Measurements from ENCODE around the gene MEGF6.
A peak's percentile ranks its signal among the peaks of the same experiment; 100 is the strongest.

MEGF6 gene, protein sequence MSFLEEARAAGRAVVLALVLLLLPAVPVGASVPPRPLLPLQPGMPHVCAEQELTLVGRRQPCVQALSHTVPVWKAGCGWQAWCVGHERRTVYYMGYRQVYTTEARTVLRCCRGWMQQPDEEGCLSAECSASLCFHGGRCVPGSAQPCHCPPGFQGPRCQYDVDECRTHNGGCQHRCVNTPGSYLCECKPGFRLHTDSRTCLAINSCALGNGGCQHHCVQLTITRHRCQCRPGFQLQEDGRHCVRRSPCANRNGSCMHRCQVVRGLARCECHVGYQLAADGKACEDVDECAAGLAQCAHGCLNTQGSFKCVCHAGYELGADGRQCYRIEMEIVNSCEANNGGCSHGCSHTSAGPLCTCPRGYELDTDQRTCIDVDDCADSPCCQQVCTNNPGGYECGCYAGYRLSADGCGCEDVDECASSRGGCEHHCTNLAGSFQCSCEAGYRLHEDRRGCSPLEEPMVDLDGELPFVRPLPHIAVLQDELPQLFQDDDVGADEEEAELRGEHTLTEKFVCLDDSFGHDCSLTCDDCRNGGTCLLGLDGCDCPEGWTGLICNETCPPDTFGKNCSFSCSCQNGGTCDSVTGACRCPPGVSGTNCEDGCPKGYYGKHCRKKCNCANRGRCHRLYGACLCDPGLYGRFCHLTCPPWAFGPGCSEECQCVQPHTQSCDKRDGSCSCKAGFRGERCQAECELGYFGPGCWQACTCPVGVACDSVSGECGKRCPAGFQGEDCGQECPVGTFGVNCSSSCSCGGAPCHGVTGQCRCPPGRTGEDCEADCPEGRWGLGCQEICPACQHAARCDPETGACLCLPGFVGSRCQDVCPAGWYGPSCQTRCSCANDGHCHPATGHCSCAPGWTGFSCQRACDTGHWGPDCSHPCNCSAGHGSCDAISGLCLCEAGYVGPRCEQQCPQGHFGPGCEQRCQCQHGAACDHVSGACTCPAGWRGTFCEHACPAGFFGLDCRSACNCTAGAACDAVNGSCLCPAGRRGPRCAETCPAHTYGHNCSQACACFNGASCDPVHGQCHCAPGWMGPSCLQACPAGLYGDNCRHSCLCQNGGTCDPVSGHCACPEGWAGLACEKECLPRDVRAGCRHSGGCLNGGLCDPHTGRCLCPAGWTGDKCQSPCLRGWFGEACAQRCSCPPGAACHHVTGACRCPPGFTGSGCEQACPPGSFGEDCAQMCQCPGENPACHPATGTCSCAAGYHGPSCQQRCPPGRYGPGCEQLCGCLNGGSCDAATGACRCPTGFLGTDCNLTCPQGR (N-terminal part only)

DNA sequence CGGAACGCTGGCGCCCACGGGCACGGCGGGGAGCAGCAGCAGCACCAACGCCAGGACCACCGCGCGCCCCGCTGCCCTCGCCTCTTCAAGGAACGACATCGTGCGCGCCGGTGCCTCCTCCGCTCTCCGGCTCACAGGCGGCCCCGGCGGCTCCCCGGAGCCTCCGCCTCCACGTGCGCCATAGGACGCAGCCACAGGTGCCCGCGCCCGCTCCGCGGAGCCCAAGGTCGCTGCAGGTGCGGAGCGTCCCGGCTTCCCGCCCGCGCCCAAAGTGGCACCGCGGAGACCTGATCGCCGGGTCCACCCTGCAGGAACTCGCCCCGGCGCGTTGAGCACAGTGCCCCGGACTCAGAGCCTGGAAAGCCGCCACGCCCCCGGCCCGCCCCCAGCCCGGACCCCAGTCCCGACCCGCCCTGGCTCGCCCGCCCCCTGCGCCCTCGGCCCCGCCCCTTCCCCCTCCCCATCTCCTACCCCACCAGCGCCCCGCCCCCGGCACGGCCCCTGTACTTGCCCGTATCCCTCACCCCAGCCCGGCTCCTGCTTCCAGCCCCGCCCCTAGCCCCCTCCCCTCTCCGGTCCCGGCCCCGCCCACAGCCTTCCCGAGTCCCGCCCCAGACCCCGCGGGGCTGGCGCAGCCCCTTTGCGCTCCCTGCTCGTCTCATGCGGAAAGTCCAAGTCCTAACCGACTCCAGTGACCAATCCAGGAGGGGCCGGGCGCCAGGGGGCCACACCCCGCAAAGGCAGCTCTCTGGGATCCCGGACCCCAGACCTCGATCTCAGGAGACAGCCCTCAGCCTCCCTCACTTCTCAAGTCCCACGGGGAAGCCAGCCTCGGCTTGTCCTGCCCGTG is at the start of gene MEGF6:
Gene MEGF6, minus strand, starts transcription at position 339 of the 850 bp plus-strand sequence. Its CDS starts 240 bp downstream, at position 99.
- peak; percentile 87 for DNase-seq

DNA sequence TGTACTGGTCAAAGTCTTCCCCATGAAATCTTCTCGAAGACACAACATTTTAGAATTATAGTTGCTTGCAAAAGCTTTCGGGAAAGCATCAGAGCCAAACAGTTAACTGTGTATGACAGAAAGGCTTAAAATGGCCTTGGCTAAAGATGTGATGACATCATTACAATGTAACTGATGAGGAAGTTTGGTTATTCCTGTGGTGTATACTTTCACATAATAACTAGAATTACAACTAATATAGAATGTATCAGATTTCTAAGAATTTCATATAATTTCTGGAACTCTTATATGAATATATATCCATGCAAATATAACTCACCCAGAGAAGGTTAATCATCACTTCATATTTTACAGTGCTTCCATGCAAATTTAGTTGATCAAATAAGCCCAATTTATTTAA is 49.4 kb upstream of the MEGF6 start:
- no peak for DNase-seq

DNA sequence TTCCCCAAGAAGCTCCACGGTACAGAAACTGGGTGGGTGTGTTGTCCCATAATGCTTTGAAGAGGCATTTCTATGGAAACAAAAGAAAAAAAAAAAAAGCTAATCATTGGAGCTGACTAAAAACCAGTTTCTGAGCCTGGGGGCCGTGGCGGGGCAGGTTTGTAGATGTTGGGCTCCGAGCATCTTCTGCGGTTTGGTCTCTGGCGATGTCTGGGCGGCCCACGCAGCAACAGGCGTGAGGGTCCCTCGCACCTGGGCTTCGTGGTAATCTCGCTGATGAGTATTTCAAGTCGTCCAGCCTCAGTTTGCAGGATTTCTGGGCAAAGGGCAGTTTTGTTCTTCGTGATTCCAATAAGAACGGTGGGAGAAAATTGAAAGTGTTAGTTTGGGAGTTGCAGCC is 47.8 kb upstream of the MEGF6 start:
- no peak for DNase-seq

DNA sequence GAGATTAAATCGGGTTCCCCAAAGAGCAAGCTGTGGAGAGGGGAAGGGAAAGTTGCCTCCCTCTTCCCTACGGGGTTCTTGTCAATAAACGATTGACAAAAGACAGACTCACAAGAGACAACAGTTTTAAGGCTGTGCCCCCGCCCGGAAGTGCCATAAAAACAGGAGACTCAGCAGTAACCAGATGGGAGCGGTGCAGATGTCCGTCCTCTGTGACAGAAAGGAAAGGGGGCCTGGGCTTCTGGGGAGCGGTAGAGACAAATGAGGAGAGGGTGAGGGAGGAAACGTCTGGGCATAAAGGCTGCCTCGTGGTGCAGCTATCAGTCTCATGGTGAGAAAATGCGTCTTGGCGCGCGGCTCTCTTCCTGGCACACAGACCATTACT is 46.9 kb upstream of the MEGF6 start:
- peak; percentile 40 for DNase-seq

DNA sequence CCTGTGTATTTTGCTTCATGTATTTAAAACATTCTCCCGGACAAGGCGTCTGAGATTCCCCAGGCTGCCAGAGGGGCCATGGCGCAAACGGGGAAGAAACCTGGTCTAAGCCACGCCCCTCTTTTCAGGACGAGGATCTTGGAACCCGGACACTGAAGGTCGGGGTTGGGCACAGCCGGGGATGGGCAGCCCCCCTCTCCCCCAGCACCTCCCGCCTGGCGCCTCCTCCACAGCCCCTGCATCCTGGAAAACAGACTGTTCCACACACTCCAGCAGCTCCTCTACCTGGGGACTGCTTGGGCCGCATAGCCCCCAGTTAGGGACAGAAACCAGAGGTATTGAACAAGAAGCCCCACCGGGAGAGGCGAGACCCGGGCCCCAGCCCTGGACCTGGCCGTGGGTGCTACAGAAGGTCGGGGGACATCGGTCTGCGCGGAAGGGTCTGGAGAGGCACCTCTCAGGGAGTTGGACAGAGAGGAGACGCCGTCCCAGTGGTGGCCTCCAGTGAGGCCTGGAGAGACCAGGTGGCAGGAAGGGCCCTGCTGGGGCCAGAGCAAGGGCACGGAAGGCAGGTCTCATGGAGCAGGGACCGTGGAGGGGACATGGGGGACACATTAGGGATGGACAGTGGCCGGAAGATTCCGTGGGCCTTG is 46.4 kb upstream of the MEGF6 start:
- no peak for DNase-seq

DNA sequence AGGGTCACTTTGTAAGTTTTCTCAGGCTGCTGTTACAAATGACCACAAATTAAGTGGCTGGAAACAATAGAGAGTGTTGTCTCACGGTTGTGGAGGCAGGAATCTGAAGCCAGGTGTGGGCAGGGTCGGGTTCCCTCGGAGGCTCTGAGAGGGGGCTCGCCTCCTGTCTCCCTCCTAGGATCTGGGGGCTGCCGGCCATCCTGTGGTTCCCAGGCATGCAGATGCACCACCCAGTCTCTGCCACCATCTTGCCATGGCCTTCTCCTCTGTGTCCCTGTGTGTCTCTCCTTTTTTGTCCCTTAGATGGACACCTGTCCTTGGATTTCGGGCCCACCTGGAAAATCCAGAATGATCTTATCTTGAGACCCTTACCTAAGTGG is 45.8 kb upstream of the MEGF6 start:
- DNase-seq, result no peak

DNA sequence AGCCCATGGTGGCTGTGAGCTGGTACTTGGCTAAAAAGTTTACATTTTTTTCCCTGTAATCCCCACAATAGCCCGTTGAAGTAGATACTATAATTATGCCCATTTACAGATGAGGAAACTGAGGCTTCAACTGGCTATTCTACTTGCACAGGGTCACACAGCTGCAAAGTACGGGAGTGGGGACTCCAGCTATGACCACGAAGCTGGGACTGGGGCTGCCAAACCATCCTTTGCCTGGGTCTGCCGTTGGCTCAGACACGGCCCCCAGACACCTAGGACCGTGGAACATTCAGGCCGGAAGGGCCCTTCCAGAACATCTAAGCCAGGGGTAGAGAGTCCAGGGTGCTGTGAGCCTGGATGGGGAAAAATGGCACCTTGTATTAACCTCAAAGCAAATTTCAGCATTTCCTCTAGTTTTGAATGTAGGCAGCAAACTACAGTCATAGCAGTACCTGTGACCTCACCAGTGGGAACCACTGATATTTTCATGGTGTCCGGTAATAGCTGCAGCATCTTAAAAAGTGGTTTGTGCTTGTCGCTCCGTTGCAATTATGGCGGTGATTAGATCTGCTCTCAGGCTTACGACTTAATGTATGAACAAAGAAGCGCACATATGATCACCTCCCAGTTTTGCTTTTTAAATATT is 45.3 kb upstream of the MEGF6 start:
- DNase-seq, result no peak

DNA sequence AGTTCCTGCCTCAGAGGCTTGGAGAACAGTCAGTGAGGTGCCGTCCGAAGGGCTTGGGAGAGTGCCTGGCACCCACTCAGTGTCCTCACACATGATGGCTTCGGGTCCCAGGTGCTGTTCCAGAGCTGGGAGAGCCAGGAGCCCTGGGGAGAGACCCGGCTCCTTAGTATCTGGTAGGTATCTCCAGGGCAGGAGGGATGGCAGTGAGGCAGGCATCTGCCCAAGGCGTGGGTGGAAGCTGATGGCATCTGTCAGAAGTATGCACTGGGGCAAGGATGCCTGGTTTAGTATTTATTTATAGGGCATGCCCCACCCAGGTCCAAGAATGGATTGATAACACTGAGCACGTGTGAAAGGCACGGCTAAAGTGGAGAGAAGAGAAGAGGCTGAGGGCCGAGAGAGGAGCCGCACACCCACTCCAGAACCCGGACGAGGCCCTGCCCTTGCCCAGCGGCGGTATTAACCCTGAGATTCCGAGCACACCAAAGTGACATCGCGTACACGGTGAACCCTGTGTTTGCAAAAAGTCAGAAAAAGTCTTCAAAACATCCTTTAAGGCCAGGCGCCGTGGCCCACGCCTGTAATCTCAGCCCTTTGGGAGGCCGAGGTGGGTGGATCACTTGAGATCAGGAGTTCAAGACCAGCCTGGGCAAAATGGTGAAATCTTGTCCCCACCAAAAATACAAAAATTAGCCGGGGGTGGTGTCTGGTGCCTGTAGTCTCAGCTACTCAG is 43.4 kb upstream of the MEGF6 start:
- no peak for DNase-seq

DNA sequence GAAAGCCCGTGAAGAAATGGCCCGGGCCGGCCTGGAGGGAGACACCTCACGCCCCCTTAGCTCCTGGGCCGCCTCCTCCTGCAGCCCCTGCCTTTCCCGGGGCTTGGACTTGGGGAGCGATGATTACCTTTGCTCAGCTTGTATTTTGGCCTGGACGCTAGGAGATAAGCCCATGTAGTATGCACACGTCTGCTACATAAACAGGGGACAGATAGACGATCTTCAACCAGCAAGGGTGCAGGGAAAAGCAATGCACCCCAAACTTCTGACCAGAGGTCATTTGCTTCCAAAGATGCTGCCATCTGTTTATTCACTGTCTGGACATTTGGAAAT is 41.9 kb upstream of the MEGF6 start:
- no peak for DNase-seq

DNA sequence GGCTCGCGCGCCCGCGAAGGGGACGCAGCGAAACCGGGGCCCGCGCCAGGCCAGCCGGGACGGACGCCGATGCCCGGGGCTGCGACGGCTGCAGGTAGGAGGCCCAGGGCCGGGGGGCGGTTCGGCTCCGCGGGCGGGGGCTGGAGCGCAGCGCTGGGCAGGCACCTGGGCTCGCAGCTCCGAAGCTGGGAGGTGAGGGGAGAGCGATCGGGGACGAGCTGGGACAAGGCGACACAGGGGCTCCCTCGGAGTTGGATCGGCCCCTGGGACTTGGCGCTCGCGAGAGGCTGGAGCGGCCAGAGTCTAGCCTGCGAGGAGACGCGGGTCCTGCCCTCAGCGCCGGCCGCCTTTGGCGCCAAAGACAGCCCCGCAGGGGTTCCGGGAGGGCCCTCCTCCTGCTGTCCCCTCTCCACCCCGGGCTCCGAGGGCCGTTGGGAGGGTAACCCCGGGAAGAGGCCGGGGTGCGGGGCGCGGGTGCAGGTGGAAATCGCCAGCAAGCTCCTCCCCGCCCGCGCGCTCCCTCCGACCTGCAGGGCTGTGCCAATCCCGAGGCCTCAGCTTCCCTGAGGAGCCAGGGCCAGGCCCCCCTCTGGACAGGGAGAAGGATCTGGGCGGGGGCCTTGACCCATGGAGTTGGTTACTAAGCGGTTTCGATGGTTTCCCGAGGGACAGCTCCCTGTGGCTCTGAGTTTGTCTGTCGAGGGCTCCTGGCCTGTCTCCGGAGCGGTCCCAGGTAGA is 41.4 kb upstream of the MEGF6 start:
- DNase-seq, result peak; percentile 29

DNA sequence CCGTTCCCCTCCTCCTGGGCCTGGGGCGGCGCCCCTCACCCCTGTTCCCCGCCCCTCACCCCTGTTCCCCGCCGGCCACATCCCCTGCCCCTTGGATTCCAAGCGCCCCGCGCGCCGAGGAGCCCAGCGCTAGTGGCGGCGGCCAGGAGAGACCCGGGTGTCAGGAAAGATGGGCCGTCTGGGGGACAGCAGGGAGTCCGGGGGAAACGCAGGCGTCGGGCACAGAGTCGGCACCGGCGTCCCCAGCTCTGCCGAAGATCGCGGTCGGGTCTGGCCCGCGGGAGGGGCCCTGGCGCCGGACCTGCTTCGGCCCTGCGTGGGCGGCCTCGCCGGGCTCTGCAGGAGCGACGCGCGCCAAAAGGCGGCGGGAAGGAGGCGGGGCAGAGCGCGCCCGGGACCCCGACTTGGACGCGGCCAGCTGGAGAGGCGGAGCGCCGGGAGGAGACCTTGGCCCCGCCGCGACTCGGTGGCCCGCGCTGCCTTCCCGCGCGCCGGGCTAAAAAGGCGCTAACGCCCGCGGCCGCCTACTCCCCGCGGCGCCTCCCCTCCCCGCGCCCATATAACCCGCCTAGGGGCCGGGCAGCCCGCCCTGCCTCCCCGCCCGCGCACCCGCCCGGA is 40.7 kb upstream of the MEGF6 start, which contains the start of gene TP73:
Gene TP73, plus strand, starts transcription at position 587 of the 618 bp plus-strand sequence. CDS start 29,850 bp downstream, outside the sequence.
- peak; percentile 72 for DNase-seq

DNA sequence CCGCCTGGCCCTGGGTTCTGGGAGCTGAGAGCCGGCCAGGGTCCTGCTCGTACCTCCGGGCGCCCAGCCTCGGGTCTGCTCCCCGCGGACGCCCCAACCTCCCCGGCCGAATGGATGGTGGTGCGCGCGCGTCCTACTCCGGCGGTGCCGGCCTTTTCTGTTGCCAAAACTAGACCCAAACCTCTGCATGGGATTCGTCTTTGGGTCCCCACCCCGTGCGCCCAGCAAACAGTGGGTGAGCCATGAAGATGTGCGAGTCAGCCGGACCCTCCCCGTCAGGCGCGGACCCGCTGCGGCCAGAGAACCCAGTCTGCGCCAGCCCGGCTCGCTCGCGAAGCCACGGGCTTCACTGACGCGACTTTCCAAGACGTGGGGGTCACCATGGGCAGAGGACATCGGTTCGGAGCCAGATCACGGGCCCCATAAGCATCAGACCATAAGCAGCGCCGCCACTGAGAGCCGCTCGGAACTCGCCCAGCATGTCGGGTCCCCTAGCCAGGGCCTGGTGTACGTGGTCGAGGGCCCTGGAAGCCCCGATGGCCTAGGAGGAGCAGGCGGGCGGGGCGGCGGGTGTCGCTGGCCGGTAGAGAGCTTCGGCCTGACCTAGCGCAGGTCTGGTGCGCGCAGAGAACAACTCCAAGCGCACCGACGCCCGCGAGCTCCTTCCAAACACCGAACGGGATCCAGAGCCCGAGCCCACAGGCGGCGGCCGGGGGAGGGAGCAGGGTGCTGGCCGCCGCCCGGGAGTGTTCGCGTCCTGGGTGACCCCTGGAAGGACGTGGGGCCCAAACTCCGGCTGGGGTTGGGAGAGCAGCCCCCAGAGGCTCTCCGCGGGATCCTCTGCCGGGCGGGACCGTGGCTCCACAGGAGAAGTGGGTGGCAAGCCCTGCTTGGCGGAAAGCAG is 40.0 kb upstream of the MEGF6 start:
- no peak for DNase-seq

DNA sequence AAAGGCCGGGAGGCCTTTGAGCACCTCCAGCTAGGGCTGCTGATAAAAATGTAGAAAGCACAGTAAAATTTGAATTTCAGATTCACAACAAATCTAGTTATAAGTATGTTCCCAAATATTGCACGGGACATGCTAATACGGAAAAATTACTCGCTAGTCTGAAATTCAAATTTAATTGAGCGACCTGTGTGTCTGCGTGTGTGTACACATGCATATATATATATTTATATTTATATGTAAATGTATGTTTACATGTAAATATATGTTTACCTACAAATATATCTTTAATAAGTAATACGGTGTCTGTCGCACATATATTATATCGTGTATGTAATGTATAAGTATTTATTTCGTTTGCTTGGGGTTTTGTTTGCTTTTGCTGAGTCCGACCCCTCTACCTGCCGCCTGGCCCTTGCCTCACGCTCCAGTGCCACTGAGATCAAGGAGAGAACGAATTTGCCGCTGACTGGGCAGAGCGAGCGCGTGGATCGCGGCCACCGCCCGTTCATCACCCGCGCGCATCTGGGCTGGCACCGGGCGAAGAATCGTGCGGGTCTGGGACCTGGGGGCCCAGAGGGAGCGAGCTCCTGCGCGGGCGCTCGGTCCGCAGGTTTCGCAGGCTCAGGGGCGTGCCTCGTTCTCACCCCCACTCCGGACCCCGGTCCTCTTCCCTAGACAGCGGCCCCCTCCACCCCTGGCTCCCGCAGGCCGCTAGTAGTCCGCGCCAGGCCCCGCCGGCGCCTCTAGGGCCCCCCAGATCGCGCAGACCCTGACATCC is 39.1 kb upstream of the MEGF6 start:
- DNase-seq, result no peak

DNA sequence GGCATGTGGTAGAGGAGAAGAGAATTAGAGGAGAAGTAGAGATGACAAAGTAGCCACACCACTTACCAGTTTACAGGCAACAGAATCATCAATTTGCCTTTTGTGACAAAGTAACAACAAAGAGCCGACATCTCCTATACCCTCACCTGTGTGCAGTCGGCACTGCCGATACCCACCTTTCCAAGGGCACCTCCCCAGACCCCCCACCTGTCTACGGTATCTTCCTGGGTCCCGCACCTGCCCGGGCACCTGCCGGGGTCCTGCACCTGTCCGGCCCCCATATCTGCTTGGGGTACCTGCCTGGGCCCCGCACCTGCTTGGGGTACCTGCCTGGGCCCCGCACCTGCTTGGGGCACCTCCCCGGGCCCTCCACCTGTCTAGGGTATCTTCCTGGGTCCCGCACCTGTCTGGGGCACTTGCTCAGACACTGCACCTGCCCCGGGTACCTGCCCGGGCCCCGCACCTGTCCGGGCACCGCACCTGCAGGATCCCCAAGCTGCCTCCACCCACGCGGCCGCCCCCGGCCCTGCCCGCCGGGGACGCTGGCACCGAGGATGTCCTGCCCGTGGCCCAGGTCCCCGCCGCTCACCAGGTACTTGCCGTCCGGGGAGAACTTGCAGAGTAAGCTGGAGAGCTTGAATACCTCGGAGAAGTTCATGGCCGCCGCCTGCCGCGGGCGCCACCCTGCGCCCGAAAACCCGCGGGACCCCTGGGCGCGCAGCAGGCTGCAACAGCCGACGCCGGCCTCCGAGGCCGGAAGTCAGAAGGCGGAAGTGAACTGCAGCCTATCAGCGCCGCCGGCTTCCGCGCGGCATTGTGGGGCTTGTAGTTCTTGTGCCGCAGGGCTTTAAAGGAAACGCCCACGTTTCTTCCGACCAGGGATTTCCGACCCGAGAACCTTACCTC is 38.3 kb upstream of the MEGF6 start, which contains the start of gene WRAP73:
Gene WRAP73, minus strand, starts transcription at position 762 of the 906 bp plus-strand sequence. Its CDS starts 104 bp downstream, at position 658.
- peak; percentile 93 for DNase-seq

DNA sequence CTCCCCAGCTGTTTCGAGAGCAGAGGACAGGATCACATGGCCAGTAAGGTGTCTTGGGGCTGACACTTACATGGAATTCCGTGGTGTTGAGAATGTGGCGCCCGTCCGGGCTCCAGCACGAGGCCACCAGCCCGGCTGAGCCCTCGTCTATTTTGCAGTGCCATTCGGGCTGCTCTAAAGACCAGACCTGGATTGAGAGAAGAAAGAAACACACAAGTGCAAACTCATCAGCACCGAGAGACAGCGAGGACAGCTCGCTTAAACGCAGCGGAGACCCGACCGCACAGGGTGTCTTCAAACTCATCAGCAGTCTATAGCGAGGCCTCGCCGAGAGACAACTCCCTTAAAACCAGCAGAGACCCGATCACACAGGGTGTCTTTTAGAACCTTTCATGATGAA is 35.3 kb upstream of the MEGF6 start:
- no peak for DNase-seq
